ENCODE data around the gene HSD11B2.

DNA sequence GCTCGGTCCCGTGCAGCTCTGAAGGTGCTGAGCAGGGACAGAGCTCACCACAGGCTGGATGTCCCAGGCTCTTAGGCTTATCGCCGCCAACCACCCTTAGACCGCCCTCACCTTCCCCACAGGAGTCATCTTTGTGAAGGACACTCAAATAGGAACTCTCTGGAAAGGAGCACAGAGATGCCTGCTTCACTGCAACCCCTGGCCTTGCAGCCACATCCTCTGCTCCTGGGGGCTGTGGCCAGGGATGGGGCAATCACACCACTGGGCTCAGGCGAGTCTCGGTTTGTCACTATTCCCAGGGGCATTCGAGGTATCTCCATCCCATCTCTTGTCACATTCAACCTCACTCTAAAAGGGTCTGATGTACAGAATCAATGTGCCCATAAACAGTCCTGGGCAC is 25.6 kb upstream of the HSD11B2 start:
- TF ChIP-seq EZH2phosphoT487 (IDR thresholded peaks at IDR 0.05; ENCODE audit: borderline replicate concordance, low read length), result no peak
- TF ChIP-seq, protein P1, sequence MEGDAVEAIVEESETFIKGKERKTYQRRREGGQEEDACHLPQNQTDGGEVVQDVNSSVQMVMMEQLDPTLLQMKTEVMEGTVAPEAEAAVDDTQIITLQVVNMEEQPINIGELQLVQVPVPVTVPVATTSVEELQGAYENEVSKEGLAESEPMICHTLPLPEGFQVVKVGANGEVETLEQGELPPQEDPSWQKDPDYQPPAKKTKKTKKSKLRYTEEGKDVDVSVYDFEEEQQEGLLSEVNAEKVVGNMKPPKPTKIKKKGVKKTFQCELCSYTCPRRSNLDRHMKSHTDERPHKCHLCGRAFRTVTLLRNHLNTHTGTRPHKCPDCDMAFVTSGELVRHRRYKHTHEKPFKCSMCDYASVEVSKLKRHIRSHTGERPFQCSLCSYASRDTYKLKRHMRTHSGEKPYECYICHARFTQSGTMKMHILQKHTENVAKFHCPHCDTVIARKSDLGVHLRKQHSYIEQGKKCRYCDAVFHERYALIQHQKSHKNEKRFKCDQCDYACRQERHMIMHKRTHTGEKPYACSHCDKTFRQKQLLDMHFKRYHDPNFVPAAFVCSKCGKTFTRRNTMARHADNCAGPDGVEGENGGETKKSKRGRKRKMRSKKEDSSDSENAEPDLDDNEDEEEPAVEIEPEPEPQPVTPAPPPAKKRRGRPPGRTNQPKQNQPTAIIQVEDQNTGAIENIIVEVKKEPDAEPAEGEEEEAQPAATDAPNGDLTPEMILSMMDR (IDR thresholded peaks at IDR 0.05; ENCODE audit: low read depth, low read length, poor library complexity, severe bottlenecking), result no peak

Data from DOHH2 (cell line).